Mesenchymal stem cell (in vitro differentiated cells and primary cell): ENCODE data around the gene ZMYND11.

ENCODE experiments used
- DNase-seq: peaks from one replicate; pipeline ENCODE4 v3.0.0-alpha.2; 2013
- H2AFZ ChIP-seq: one replicate; pipeline ENCODE4 v1.6.1; 2013; ENCODE audit warnings: low read depth, mild to moderate bottlenecking, control low read depth, inconsistent platforms, low read length, moderate library complexity
- H2AK5ac ChIP-seq: 2 replicates; pipeline ENCODE4 v1.6.1; 2013; ENCODE audit warnings: low read length, moderate library complexity, mild to moderate bottlenecking, inconsistent platforms; ENCODE audit not compliant: severe bottlenecking
- H2BK120ac ChIP-seq: one replicate; pipeline ENCODE4 v1.6.1; 2013; ENCODE audit warnings: low read depth, mild to moderate bottlenecking, inconsistent platforms, low read length, moderate library complexity
- H2BK12ac ChIP-seq, 2 experiments: one replicate each; pipeline ENCODE4 v1.6.1; 2013; ENCODE audit warnings: inconsistent platforms in 2 of 2, low read length in 2 of 2, mild to moderate bottlenecking in 2 of 2, moderate library complexity in 2 of 2, control low read depth in 1 of 2
- H2BK15ac ChIP-seq: one replicate; pipeline ENCODE4 v1.6.1; 2013; ENCODE audit warnings: mild to moderate bottlenecking, low read depth, inconsistent platforms; ENCODE audit not compliant: poor library complexity, severe bottlenecking
- H2BK5ac ChIP-seq: 2 replicates; pipeline ENCODE4 v1.6.1; 2013; ENCODE audit warnings: low read depth, mild to moderate bottlenecking, low read length, control low read depth, inconsistent platforms; ENCODE audit not compliant: poor library complexity, severe bottlenecking
- H3K14ac ChIP-seq, 2 experiments: one replicate each; pipeline ENCODE4 v1.6.1; 2013; ENCODE audit warnings: inconsistent platforms in 2 of 2, low read length in 2 of 2, control low read depth in 1 of 2, mild to moderate bottlenecking in 1 of 2, moderate library complexity in 1 of 2
- H3K18ac ChIP-seq, 2 experiments: one replicate each; pipeline ENCODE4 v1.6.1; 2013; ENCODE audit warnings: inconsistent platforms in 2 of 2, low read length in 2 of 2, control low read depth in 1 of 2, low read depth in 1 of 2, mild to moderate bottlenecking in 1 of 2
- H3K23ac ChIP-seq, 2 experiments: one replicate each; pipeline ENCODE4 v1.6.1; 2013; ENCODE audit warnings: inconsistent platforms in 2 of 2, low read length in 2 of 2, mild to moderate bottlenecking in 2 of 2, moderate library complexity in 2 of 2, control low read depth in 1 of 2
- H3K27ac ChIP-seq: 2 replicates; pipeline ENCODE4 v1.5.1; 2013; ENCODE audit warnings: mild to moderate bottlenecking, moderate library complexity, low read length, control low read depth, inconsistent platforms; ENCODE audit not compliant: poor library complexity, severe bottlenecking
- H3K27me3 ChIP-seq, 2 experiments: 2 replicates each; pipeline versions ENCODE4 v1.6.1 to v1.7.0; 2013; ENCODE audit warnings: low read length in 2 of 2, mild to moderate bottlenecking in 2 of 2, moderate library complexity in 2 of 2, control low read depth in 1 of 2, inconsistent platforms in 1 of 2; ENCODE audit not compliant: control insufficient read depth in 1 of 2, insufficient read depth in 1 of 2
- H3K36me3 ChIP-seq, 2 experiments: 2 replicates each; pipeline versions ENCODE4 v1.6.1 to v1.7.0; 2013; ENCODE audit warnings: low read length in 2 of 2, control low read depth in 1 of 2, inconsistent platforms in 1 of 2, low read depth in 1 of 2, mild to moderate bottlenecking in 1 of 2; ENCODE audit not compliant: insufficient read depth in 2 of 2, control insufficient read depth in 1 of 2
- H3K4ac ChIP-seq, 2 experiments: one replicate each; pipeline ENCODE4 v1.6.1; 2013; ENCODE audit warnings: inconsistent platforms in 2 of 2, low read length in 2 of 2, mild to moderate bottlenecking in 2 of 2, moderate library complexity in 2 of 2, control low read depth in 1 of 2, low read depth in 1 of 2
- H3K4me1 ChIP-seq: 2 replicates; pipeline ENCODE4 v1.6.1; 2013; ENCODE audit warnings: low read depth, low read length, control low read depth; ENCODE audit not compliant: control insufficient read depth, insufficient read depth
- H3K4me2 ChIP-seq: 2 replicates; pipeline ENCODE4 v1.6.1; 2013; ENCODE audit warnings: low read length, mild to moderate bottlenecking, inconsistent platforms; ENCODE audit not compliant: poor library complexity, severe bottlenecking
- H3K4me3 ChIP-seq, 2 experiments: 2 replicates each; pipeline versions ENCODE4 v1.5.1 to v1.7.0; 2013; ENCODE audit warnings: low read length in 2 of 2, mild to moderate bottlenecking in 2 of 2, control low read depth in 1 of 2, low read depth in 1 of 2; ENCODE audit not compliant: insufficient read depth in 1 of 2
- H3K79me1 ChIP-seq: replicated peaks from 2 replicates; pipeline ENCODE4 v1.6.1; 2013; ENCODE audit warnings: mild to moderate bottlenecking, control low read depth, low read length, inconsistent platforms; ENCODE audit not compliant: poor library complexity, severe bottlenecking
- H3K9ac ChIP-seq: 2 replicates; pipeline ENCODE4 v1.7.0; 2013; ENCODE audit warnings: mild to moderate bottlenecking, low read length, moderate library complexity
- H3K9me3 ChIP-seq: 2 replicates; pipeline ENCODE4 v1.7.0; 2013; ENCODE audit warnings: mild to moderate bottlenecking, low read length; ENCODE audit not compliant: control insufficient read depth
- H4K8ac ChIP-seq: one replicate; pipeline ENCODE4 v1.6.1; 2013; ENCODE audit warnings: inconsistent platforms, mild to moderate bottlenecking, low read length, moderate library complexity
- H4K91ac ChIP-seq: one replicate; pipeline ENCODE4 v1.6.1; 2013; ENCODE audit warnings: mild to moderate bottlenecking, low read length, inconsistent platforms
- WGBS: methylation state at CpG from one replicate; pipeline ENCODE4 v1.1.7; 2013; ENCODE audit warnings: mixed read lengths; 5-methylcytosine and 5-hydroxymethylcytosine counted together

Gene ZMYND11

DNA sequence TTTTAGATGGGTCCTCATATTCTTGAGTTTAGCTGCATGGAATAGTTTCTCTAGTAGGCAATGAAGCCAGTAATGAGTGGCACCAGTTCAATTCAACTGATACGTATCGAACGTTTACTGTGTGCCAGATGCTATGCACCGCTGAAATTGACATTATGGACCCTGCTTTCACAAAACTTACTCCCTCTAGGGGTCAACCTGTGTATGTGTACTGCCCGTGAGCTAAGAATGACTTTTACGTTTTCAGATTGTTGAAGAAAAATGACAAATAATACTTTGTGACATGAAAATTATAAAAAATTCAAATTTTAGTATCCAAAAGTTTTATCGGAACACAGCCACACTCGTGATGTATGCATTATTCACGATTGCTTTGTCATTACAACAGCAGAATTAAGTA is 95.5 kb downstream of the ZMYND11 start:
- Histone ChIP-seq H4K91ac (no peak overlapping the region), H3K79me1 (peaks cover 16% of the 10 kb centered on the region), H3K4me2 (no peak overlapping the region), H4K8ac (no peak overlapping the region), H3K4ac (no peak overlapping the region), H2AK5ac (no peak overlapping the region), H3K36me3 (peaks cover 0 to 5% of the 10 kb centered on the region in 2 experiments), H3K4me1 (peaks cover 2% of the 10 kb centered on the region), H2BK12ac (no peak overlapping the region), H3K27ac (no peak overlapping the region), H3K9me3 (no peaks in the 10 kb centered on the region), H3K18ac (no peak overlapping the region), H3K9ac (no peak overlapping the region), H3K27me3 (no peaks in the 10 kb centered on the region), H2BK5ac (no peak overlapping the region), H2BK15ac (no peak overlapping the region), H3K14ac (no peak overlapping the region), H3K23ac (no peak overlapping the region), H3K4me3 (no peak overlapping the region), H2BK120ac (no peak overlapping the region), H2AFZ (no peak overlapping the region)
- no peak for DNase-seq
- WGBS, result 85% methylated on average over 7 of the region's 9 CpGs

DNA sequence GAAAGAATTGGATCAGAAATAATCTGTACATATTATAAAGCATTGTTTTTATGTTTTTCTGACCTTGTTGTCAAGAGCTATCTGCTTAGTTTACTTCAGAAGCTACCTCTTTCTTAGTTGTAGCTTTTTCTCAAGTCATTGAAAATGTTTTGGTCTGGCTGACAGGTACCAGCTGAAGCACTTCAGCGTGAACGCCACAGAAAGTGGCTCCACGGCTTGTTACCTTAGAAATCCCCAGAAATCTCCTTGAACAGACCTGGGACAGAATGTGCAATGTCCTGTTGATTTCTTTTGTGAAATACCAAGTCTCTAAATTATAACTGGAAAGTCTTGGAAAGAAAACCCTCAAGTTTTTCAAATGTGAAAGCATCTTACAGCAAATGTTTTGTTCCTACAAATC is 96.8 kb downstream of the ZMYND11 start:
- Histone ChIP-seq H3K4me3 (no peak overlapping the region), H3K4me1 (peaks cover 2% of the 10 kb centered on the region), H4K8ac (no peak overlapping the region), H3K9me3 (no peaks in the 10 kb centered on the region), H3K36me3 (peaks cover 0 to 10% of the 10 kb centered on the region in 2 experiments), H2AK5ac (no peak overlapping the region), H3K27ac (no peak overlapping the region), H3K14ac (no peak overlapping the region), H2BK12ac (no peak overlapping the region), H3K4ac (no peak overlapping the region), H3K23ac (no peak overlapping the region), H3K18ac (no peak overlapping the region), H3K9ac (no peak overlapping the region), H4K91ac (no peak overlapping the region), H2BK15ac (no peak overlapping the region), H2AFZ (no peak overlapping the region), H2BK120ac (no peak overlapping the region), H2BK5ac (no peak overlapping the region), H3K79me1 (peaks cover 16% of the 10 kb centered on the region), H3K4me2 (no peak overlapping the region), H3K27me3 (no peaks in the 10 kb centered on the region)
- no peak for DNase-seq
- 93% methylated on average over 2 of the region's 3 CpGs for WGBS

DNA sequence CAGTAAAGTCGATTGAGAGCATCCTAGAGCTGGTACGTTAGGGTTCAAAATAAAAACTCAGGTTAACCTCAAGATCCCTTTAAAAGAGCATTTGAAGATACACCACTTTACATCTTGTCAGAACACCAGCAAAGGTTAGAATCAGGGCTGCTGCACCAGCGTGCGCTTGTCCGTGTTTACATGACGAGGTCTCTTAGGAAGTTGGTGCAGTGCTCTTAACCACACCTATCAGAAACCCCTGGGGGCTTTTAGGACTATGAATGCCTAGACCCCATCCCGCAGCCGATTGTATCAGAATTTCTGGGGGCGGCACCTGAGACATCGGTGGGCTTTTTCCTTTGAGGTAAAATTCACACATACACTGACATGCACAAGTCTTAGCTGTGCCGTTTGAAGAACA is 97.6 kb downstream of the ZMYND11 start:
- H2BK120ac ChIP-seq, result no peak overlapping the region
- peaks cover 2% of the 10 kb centered on the region for H3K4me1 ChIP-seq
- no peak overlapping the region for H3K14ac ChIP-seq

DNA sequence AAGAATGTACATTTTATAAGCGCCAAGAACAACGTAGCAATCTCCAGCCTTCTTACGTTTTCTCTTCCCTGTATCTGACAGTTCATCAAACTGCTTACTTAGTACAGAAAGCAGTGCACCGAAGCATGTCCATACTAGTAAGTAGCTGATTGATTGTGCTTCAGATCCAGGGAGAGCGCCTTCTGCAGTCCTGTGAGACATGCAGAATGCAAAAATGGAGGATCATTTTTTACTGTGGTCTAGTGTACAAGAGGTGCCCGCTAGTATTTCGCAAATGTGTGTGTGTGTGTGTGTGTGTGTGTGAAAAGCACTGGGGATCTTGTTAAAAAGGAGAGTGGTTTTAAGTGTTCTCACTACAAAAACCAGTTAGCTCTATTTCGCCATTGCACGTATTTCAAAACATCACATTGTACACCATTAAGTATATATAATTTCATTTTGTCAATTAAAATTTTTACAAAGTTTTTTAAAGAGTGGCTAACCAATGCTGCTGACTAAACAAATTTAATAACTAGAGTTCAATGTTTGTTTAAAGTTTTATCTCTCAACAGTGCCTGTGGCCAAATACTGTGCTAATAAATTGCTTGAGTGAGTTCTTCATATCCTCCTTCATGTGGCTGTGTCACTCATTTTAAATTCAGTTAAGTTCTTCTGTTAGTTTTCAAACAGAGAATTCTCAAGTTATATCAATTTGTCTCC is 99.6 kb downstream of the ZMYND11 start:
- Histone ChIP-seq H3K4ac (no peak overlapping the region), H3K23ac (no peak overlapping the region), H3K27me3 (no peaks in the 10 kb centered on the region), H2AK5ac (no peak overlapping the region), H3K9me3 (no peaks in the 10 kb centered on the region), H3K4me2 (no peak overlapping the region), H3K4me3 (no peak overlapping the region), H3K18ac (peak overlapping the region in 1 of 2 experiments; percentile 8), H3K27ac (no peak overlapping the region), H3K4me1 (peaks cover 2% of the 10 kb centered on the region), H2BK15ac (no peak overlapping the region), H2BK12ac (no peak overlapping the region), H3K36me3 (peaks cover 0 to 32% of the 10 kb centered on the region in 2 experiments), H3K79me1 (peaks cover 16% of the 10 kb centered on the region), H4K8ac (no peak overlapping the region), H2BK120ac (no peak overlapping the region), H3K14ac (no peak overlapping the region), H2BK5ac (no peak overlapping the region), H2AFZ (no peak overlapping the region), H3K9ac (no peak overlapping the region), H4K91ac (no peak overlapping the region)
- DNase-seq, result peak; percentile 8
- WGBS, result 100% methylated on average over 7 of the region's 9 CpGs

More for the DNA sequence above, 97.6 kb downstream of the ZMYND11 start:
- Histone ChIP-seq H3K36me3 (peaks cover 0 to 17% of the 10 kb centered on the region in 2 experiments), H2BK15ac (no peak overlapping the region), H3K4me2 (no peak overlapping the region), H3K79me1 (peaks cover 16% of the 10 kb centered on the region), H2AFZ (no peak overlapping the region), H4K91ac (no peak overlapping the region), H2AK5ac (no peak overlapping the region), H2BK5ac (no peak overlapping the region), H4K8ac (no peak overlapping the region), H3K4me3 (no peak overlapping the region), H3K27ac (no peak overlapping the region), H3K9ac (no peak overlapping the region), H2BK12ac (no peak overlapping the region), H3K4ac (no peak overlapping the region), H3K9me3 (no peaks in the 10 kb centered on the region), H3K23ac (no peak overlapping the region), H3K18ac (no peak overlapping the region), H3K27me3 (no peaks in the 10 kb centered on the region)
- 97% methylated on average over 11 of the region's 11 CpGs for WGBS
- DNase-seq, result no peak
